Measurements from ENCODE around the gene ZNF202.
"Not testable (repeated sequence)": the region's sequence is repeated elsewhere in the genome, so short reads cannot be mapped to it uniquely, and the experiment has no call there.

Gene ZNF202

GRCh38 chr11:123742031-123742723, 717 bp upstream of the ZNF202 start:
- DNase-seq (ENCODE audit: low read depth, low spot score): no peak

GRCh38 chr11:123740787-123741158, 687 bp downstream of the ZNF202 start:
- DNase-seq (ENCODE audit: low read depth, low spot score): no peak

GRCh38 chr11:123738374-123738773, 3.1 kb downstream of the ZNF202 start:
- DNase-seq (ENCODE audit: low read depth, low spot score): no peak

- DNase-seq (ENCODE audit: low read depth, low spot score): no peak
Observed at GRCh38 chr11:123736769-123737168, 4.7 kb downstream of the ZNF202 start.

GRCh38 chr11:123729602-123730001, 11.9 kb downstream of the ZNF202 start:
- no peak for DNase-seq (ENCODE audit: low read depth, low spot score)

GRCh38 chr11:123725995-123726655, 15.3 kb downstream of the ZNF202 start:
- no peak for DNase-seq (ENCODE audit: low read depth, low spot score)

GRCh38 chr11:123719452-123719851, 22.0 kb downstream of the ZNF202 start:
- DNase-seq (ENCODE audit: low read depth, low spot score): no peak

GRCh38 chr11:123718469-123718868, 23.0 kb downstream of the ZNF202 start:
- no peak for DNase-seq (ENCODE audit: low read depth, low spot score)

- no peak for DNase-seq (ENCODE audit: low read depth, low spot score)
Observed at GRCh38 chr11:123718063-123718462, 23.4 kb downstream of the ZNF202 start.

- not testable (repeated sequence) for DNase-seq (ENCODE audit: low read depth, low spot score)
Observed at GRCh38 chr11:123712627-123713026, 28.8 kb downstream of the ZNF202 start.

- DNase-seq (ENCODE audit: low read depth, low spot score): peak; percentile 10
Observed at GRCh38 chr11:123707606-123708205, 33.8 kb downstream of the ZNF202 start.

- no peak for DNase-seq (ENCODE audit: low read depth, low spot score)
Observed at GRCh38 chr11:123707206-123707605, 34.3 kb downstream of the ZNF202 start.

- DNase-seq (ENCODE audit: low read depth, low spot score): no peak
Observed at GRCh38 chr11:123704341-123704740, 37.1 kb downstream of the ZNF202 start.

- DNase-seq (ENCODE audit: low read depth, low spot score): no peak
Observed at GRCh38 chr11:123702696-123703095, 38.8 kb downstream of the ZNF202 start.

GRCh38 chr11:123702139-123702538, 39.3 kb downstream of the ZNF202 start:
- no peak for DNase-seq (ENCODE audit: low read depth, low spot score)

- DNase-seq (ENCODE audit: low read depth, low spot score): no peak
Observed at GRCh38 chr11:123700772-123701171, 40.7 kb downstream of the ZNF202 start.

- no peak for DNase-seq (ENCODE audit: low read depth, low spot score)
Observed at GRCh38 chr11:123698546-123699127, 42.8 kb downstream of the ZNF202 start.

- DNase-seq (ENCODE audit: low read depth, low spot score): no peak
Observed at GRCh38 chr11:123696183-123696582, 45.3 kb downstream of the ZNF202 start.

GRCh38 chr11:123695231-123695630, 46.2 kb downstream of the ZNF202 start:
- no peak for DNase-seq (ENCODE audit: low read depth, low spot score)

GRCh38 chr11:123694551-123694950, 46.9 kb downstream of the ZNF202 start:
- DNase-seq (ENCODE audit: low read depth, low spot score): no peak

- DNase-seq (ENCODE audit: low read depth, low spot score): no peak
Observed at GRCh38 chr11:123692961-123693360, 48.5 kb downstream of the ZNF202 start.

- no peak for DNase-seq (ENCODE audit: low read depth, low spot score)
Observed at GRCh38 chr11:123690485-123690884, 51.0 kb downstream of the ZNF202 start.

GRCh38 chr11:123684601-123685000, 56.9 kb downstream of the ZNF202 start:
- no peak for DNase-seq (ENCODE audit: low read depth, low spot score)

All from brain pericyte (primary cell).